Measurements from ENCODE around the gene KIFC1. TPM values are rescaled to one million over a fixed set of nuclear protein-coding genes. Genes with fewer than 3 reads are reported as not detected.

KIFC1 gene
- total and polyA plus RNA-seq, 9 of the 15 experiments (the other 6 are each of a cell fraction or from before 2014, with no cell fraction given) = 1.3 to 95.2 (median 76.9) TPM

GRCh38 chr6:33418690-33419291, 27.2 kb downstream of the KIFC1 start (continued):
- TF ChIP-seq XRCC4 (IDR thresholded peaks at IDR 0.05; ENCODE audit: extremely low read depth, insufficient read depth, insufficient read length) (no peak), ZNF324 (CRISPR knock-in tag; IDR thresholded peaks at IDR 0.05) (peak; percentile 31; the same call in 1 of the 2 replicates), SP1 (CRISPR knock-in tag; IDR thresholded peaks at IDR 0.05) (no peak), DDX20 (tag; IDR thresholded peaks at IDR 0.05; ENCODE audit: low read depth) (no peak), KAT8 (IDR thresholded peaks at IDR 0.05; ENCODE audit: low read depth) (no peak), FOXK2 (conservative IDR thresholded peaks at IDR 0.05 in 1 of 2, IDR thresholded peaks at IDR 0.05 in 1 of 2; ENCODE audit: low read depth in 2 of 2) (no peak), MXD1 (CRISPR knock-in tag; IDR thresholded peaks at IDR 0.05; ENCODE audit: borderline replicate concordance, poor library complexity, severe bottlenecking) (no peak), ZNF347 (CRISPR knock-in tag; IDR thresholded peaks at IDR 0.05; ENCODE audit: low read depth) (0 out of 2 replicates have a peak, but pooled peaks have one; percentile 80), WHSC1 (IDR thresholded peaks at IDR 0.05; ENCODE audit: low read length) (no peak), NR0B1 (IDR thresholded peaks at IDR 0.05; ENCODE audit: partially characterized antibody) (no peak), GTF2A2 (tag; IDR thresholded peaks at IDR 0.05) (no peak), RFX1 (IDR thresholded peaks at IDR 0.05) (no peak), HOMEZ (CRISPR knock-in tag; IDR thresholded peaks at IDR 0.05) (peak; percentile 70; the same call in 1 of the 2 replicates), MAFF (IDR thresholded peaks at IDR 0.05; ENCODE audit: low read length) (no peak), ZNF407 (IDR thresholded peaks at IDR 0.05; ENCODE audit: low read depth) (no peak), TOE1 (IDR thresholded peaks at IDR 0.05; ENCODE audit: borderline replicate concordance) (no peak), TOE1 (CRISPR knock-in tag; IDR thresholded peaks at IDR 0.05; ENCODE audit: borderline replicate concordance, low read depth) (no peak)
